ENCODE measurements around the gene IGF2BP2.

IGF2BP2 gene

GRCh38 chr3:185852635-185853034 is 27.8 kb upstream of the IGF2BP2 start:
- no peak overlapping the region for H3K4me2 ChIP-seq
- no peaks in the 10 kb centered on the region for H3K79me2 ChIP-seq (ENCODE audit: insufficient read depth, low read depth)
- H3K4me3 ChIP-seq (IDR thresholded peaks at IDR 0.05; ENCODE audit: insufficient read depth, low read depth, low read length) = no peak overlapping the region
- no peak for TF ChIP-seq CTCF (conservative IDR thresholded peaks at IDR 0.05; ENCODE audit: low read depth, low read length)
- H3K27ac ChIP-seq = no peak overlapping the region
- no peaks in the 10 kb centered on the region for H4K20me1 ChIP-seq (ENCODE audit: insufficient read depth)
- no peak overlapping the region for H2AFZ ChIP-seq (ENCODE audit: low read depth)
- no peaks in the 10 kb centered on the region for H3K27me3 ChIP-seq (ENCODE audit: insufficient read depth, low read depth)
- H3K4me1 ChIP-seq (ENCODE audit: low read depth, poor library complexity, severe bottlenecking) = no peaks in the 10 kb centered on the region
- H3K9ac ChIP-seq = no peak overlapping the region
- no peaks in the 10 kb centered on the region for H3K36me3 ChIP-seq (ENCODE audit: insufficient read depth)

- Histone ChIP-seq H2AFZ (ENCODE audit: low read depth) (no peak overlapping the region), H3K27me3 (ENCODE audit: insufficient read depth, low read depth) (no peaks in the 10 kb centered on the region), H3K79me2 (ENCODE audit: insufficient read depth, low read depth) (no peaks in the 10 kb centered on the region), H3K4me3 (IDR thresholded peaks at IDR 0.05; ENCODE audit: insufficient read depth, low read depth, low read length) (no peak overlapping the region), H3K27ac (no peak overlapping the region), H3K4me2 (no peak overlapping the region), H3K9ac (no peak overlapping the region), H3K4me1 (ENCODE audit: low read depth, poor library complexity, severe bottlenecking) (no peaks in the 10 kb centered on the region), H3K36me3 (ENCODE audit: insufficient read depth) (no peaks in the 10 kb centered on the region), H4K20me1 (ENCODE audit: insufficient read depth) (no peaks in the 10 kb centered on the region)
- no peak for TF ChIP-seq CTCF (conservative IDR thresholded peaks at IDR 0.05; ENCODE audit: low read depth, low read length)
These were observed 27.1 kb upstream of the IGF2BP2 start for GRCh38 chr3:185851959-185852358.

GRCh38 chr3:185851046-185851445 is 26.2 kb upstream of the IGF2BP2 start:
- Histone ChIP-seq H4K20me1 (ENCODE audit: insufficient read depth) (no peaks in the 10 kb centered on the region), H2AFZ (ENCODE audit: low read depth) (no peak overlapping the region), H3K4me1 (ENCODE audit: low read depth, poor library complexity, severe bottlenecking) (no peaks in the 10 kb centered on the region), H3K27me3 (ENCODE audit: insufficient read depth, low read depth) (no peaks in the 10 kb centered on the region), H3K27ac (no peak overlapping the region), H3K4me3 (IDR thresholded peaks at IDR 0.05; ENCODE audit: insufficient read depth, low read depth, low read length) (no peak overlapping the region), H3K79me2 (ENCODE audit: insufficient read depth, low read depth) (no peaks in the 10 kb centered on the region), H3K9ac (no peak overlapping the region), H3K4me2 (no peak overlapping the region), H3K36me3 (ENCODE audit: insufficient read depth) (no peaks in the 10 kb centered on the region)
- TF ChIP-seq CTCF (conservative IDR thresholded peaks at IDR 0.05; ENCODE audit: low read depth, low read length) = no peak

GRCh38 chr3:185847506-185847905 is 22.7 kb upstream of the IGF2BP2 start:
- Histone ChIP-seq H3K79me2 (ENCODE audit: insufficient read depth, low read depth) (no peaks in the 10 kb centered on the region), H3K4me3 (IDR thresholded peaks at IDR 0.05; ENCODE audit: insufficient read depth, low read depth, low read length) (no peak overlapping the region), H4K20me1 (ENCODE audit: insufficient read depth) (no peaks in the 10 kb centered on the region), H3K4me1 (ENCODE audit: low read depth, poor library complexity, severe bottlenecking) (no peaks in the 10 kb centered on the region), H3K27ac (no peak overlapping the region), H3K4me2 (no peak overlapping the region), H3K27me3 (ENCODE audit: insufficient read depth, low read depth) (no peaks in the 10 kb centered on the region), H3K36me3 (ENCODE audit: insufficient read depth) (no peaks in the 10 kb centered on the region; the same call in 1 of the 2 replicates), H3K9ac (no peak overlapping the region), H2AFZ (ENCODE audit: low read depth) (no peak overlapping the region)
- no peak for TF ChIP-seq CTCF (conservative IDR thresholded peaks at IDR 0.05; ENCODE audit: low read depth, low read length)
